T-helper 2 cell treated with Interferon-gamma antibody and Interleukin-4, amounts not matched to agents 5 μg/mL and 100 μg/mL, for 36 hours (primary cell): Measurements from ENCODE around the gene MGAT4C.
"Not testable (repeated sequence)": the region's sequence is repeated elsewhere in the genome, so short reads cannot be mapped to it uniquely, and the experiment has no call there.

Experiments used
- DNase-seq: peaks from one replicate; pipeline ENCODE4 v3.0.0; 2021; ENCODE audit warnings: low spot score
- H3K27ac Mint-ChIP-seq: one replicate; pipeline ENCODE4 v1.8.0; 2021; ENCODE audit warnings: mild to moderate bottlenecking, mixed read lengths
- H3K27me3 Mint-ChIP-seq: one replicate; pipeline ENCODE4 v1.8.0; 2021; ENCODE audit warnings: low read depth, mixed read lengths
- H3K36me3 Mint-ChIP-seq: one replicate; pipeline ENCODE4 v1.8.0; 2021; ENCODE audit warnings: low read depth, mixed read lengths
- H3K4me1 Mint-ChIP-seq: one replicate; pipeline ENCODE4 v1.8.0; 2021; ENCODE audit warnings: low read depth, mixed read lengths
- H3K4me3 Mint-ChIP-seq: one replicate; pipeline ENCODE4 v1.8.0; 2022; ENCODE audit warnings: mild to moderate bottlenecking, moderate library complexity, mixed read lengths
- H3K9me3 Mint-ChIP-seq: one replicate; pipeline ENCODE4 v1.8.0; 2021; ENCODE audit warnings: mixed read lengths

Gene MGAT4C

DNA sequence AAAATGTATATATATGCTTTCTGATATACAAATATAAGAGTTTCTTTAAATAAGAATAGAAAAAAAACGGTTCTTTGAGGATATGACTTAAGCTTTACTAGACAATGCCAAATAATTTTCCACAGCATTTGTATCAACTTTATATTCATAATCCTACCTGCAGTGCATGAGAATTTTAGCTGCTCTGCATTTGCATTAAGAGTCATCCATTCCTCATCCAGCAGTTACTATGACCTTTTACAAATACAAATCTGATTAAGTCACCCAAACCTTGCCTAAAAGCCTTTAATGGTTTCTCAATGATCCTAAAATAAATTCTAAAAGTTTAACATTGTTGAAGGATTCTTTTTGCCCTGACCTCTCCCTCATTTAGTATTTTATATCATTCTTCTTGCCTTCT lies 116.5 kb downstream of the MGAT4C start:
- H3K27ac Mint-ChIP-seq, result no peak overlapping the region
- H3K4me3 Mint-ChIP-seq, result no peak overlapping the region
- H3K36me3 Mint-ChIP-seq, result no peaks in the 10 kb centered on the region
- no peaks in the 10 kb centered on the region for H3K27me3 Mint-ChIP-seq
- no peak for DNase-seq
- peaks cover 3% of the 10 kb centered on the region for H3K9me3 Mint-ChIP-seq
- H3K4me1 Mint-ChIP-seq, result no peaks in the 10 kb centered on the region

DNA sequence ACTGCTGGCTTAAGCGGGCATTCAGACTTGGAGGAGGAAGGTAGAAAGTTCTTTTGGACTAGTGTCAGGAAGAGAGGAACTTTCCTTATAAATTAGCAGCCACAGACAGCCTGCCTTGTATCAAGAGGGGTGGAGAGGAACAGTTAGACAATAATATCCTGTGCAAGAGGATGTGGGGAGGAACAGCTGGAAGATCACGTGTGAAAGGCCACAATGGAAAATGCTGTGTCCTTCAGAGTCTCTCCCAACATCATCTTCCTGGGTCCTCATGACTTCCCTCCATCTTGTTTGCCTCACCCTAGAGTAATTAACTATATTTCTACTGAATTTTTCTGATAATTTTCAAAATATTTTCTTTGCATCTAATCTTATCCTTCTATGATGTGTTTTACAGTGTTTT lies 117.4 kb downstream of the MGAT4C start:
- no peak overlapping the region for H3K27ac Mint-ChIP-seq
- peaks cover 3% of the 10 kb centered on the region for H3K9me3 Mint-ChIP-seq
- no peaks in the 10 kb centered on the region for H3K36me3 Mint-ChIP-seq
- no peak overlapping the region for H3K4me3 Mint-ChIP-seq
- H3K27me3 Mint-ChIP-seq, result no peaks in the 10 kb centered on the region
- H3K4me1 Mint-ChIP-seq, result no peaks in the 10 kb centered on the region
- no peak for DNase-seq

DNA sequence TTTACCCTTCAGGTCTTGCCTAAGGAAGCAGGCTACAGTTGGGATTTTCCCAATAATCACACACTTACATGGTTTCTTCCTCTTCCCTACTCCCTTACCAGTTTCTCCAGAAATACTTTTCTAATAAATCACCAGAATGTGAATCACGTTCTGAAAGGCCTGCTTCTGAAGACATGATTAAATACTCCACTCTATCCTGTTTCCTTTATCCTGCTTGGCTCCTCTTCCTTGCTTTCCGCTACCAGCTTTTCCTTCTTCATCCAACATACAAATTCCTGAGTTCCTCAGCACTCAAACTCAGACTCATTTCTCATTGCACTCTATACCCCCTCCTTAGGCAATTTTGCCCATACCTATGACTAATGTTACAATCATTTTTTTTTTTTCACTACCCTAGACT lies 118.3 kb downstream of the MGAT4C start:
- no peak overlapping the region for H3K4me3 Mint-ChIP-seq
- H3K27me3 Mint-ChIP-seq, result no peaks in the 10 kb centered on the region
- H3K9me3 Mint-ChIP-seq, result peaks cover 3% of the 10 kb centered on the region
- no peak overlapping the region for H3K27ac Mint-ChIP-seq
- no peaks in the 10 kb centered on the region for H3K4me1 Mint-ChIP-seq
- no peaks in the 10 kb centered on the region for H3K36me3 Mint-ChIP-seq
- DNase-seq, result no peak

DNA sequence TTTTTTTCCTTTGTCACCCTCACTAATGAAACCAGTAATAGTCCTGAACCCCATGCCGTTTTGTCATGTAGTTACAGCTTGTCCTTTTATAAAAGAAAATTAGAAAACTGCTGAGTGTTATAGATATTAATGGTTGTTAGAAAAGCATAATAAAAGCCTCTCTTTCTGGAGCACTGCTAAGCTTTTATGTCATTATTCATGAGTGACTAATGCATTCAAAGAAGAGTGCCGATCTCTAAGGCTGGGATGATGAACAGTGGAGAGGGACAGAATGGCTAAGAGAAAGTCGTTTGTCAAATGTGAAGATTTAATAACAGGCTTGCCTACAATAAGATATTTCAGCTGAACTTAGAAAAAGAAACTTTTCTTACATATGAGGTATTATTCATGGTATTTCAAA lies 121.6 kb downstream of the MGAT4C start:
- Mint-ChIP-seq H3K9me3 (peaks cover 3% of the 10 kb centered on the region), H3K27ac (no peak overlapping the region), H3K36me3 (no peaks in the 10 kb centered on the region), H3K27me3 (no peaks in the 10 kb centered on the region), H3K4me1 (no peaks in the 10 kb centered on the region), H3K4me3 (no peak overlapping the region)
- no peak for DNase-seq

DNA sequence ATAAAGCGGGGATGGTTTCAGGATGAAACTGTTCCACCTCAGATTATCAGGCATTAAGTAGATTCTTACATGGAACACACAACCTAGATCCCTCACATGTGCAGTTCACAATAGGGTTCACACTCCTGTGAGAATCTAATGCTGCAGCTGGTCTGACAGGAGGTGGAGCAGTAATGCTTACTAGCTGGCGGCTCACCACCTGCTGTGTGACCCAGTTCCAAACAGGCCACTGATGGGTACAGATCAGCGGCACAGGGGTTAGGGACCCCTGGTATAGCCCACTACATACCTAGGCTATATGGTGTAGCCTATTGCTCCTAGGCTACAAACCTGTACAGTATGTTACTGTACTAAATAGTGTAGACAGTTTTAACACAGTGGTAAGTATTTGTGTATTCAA lies 129.3 kb downstream of the MGAT4C start:
- H3K36me3 Mint-ChIP-seq, H3K4me1 Mint-ChIP-seq, H3K27ac Mint-ChIP-seq, H3K9me3 Mint-ChIP-seq, H3K4me3 Mint-ChIP-seq, DNase-seq, H3K27me3 Mint-ChIP-seq: not testable (repeated sequence)

DNA sequence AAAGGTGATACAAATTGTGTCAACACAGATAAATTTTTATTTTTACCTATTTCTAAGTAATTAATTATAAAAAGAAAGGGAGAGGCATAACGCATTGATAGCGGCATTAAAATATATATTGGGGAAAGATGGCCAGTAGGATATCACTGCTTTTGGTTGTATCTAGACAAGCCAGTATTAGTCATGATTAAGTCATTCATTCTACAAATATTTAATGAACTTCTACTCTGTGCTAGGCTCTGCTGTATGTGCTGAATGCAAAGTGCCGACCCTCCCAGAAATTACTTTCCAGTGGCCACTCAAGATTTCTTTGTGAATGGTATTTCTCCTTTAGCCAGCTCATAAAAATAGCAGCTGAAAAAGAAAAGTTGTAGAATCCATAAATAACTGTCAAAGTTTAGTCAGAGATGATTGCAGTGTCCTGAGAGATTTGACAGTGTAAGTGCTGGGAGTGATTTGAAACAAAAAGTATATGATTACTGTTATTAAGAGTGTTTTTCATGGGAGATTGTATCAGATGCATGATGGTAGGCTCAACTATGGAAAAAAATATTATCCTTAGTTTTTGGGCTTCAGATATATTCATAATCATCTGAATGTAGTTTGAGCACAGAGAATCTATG lies 133.2 kb downstream of the MGAT4C start:
- Mint-ChIP-seq H3K36me3 (no peaks in the 10 kb centered on the region), H3K27me3 (no peaks in the 10 kb centered on the region), H3K9me3 (no peaks in the 10 kb centered on the region), H3K4me1 (no peaks in the 10 kb centered on the region), H3K27ac (no peak overlapping the region), H3K4me3 (no peak overlapping the region)
- DNase-seq, result no peak

DNA sequence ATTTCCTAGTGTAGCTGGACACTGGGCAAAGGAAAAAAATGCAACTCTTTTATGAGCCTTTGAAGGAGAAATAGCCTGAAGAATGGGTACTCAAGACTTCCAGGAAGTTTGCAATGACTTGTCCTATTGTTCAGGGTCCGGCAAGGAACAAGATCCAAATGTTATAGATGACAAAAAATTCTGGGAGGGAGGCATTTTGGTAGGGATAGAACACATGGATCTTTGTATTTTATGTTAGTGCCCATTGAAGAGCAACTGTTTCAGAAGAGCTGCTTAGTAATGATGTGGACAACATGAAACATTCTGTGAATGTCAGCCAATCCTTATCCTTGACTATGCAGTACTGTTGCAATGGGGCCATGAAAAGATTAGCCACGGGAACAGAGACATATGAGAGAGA lies 138.0 kb downstream of the MGAT4C start:
- no peak for DNase-seq
- H3K4me3 Mint-ChIP-seq, result no peak overlapping the region
- no peaks in the 10 kb centered on the region for H3K36me3 Mint-ChIP-seq
- H3K27ac Mint-ChIP-seq, result no peak overlapping the region
- H3K4me1 Mint-ChIP-seq, result no peaks in the 10 kb centered on the region
- no peaks in the 10 kb centered on the region for H3K27me3 Mint-ChIP-seq
- H3K9me3 Mint-ChIP-seq, result peaks cover 10% of the 10 kb centered on the region

DNA sequence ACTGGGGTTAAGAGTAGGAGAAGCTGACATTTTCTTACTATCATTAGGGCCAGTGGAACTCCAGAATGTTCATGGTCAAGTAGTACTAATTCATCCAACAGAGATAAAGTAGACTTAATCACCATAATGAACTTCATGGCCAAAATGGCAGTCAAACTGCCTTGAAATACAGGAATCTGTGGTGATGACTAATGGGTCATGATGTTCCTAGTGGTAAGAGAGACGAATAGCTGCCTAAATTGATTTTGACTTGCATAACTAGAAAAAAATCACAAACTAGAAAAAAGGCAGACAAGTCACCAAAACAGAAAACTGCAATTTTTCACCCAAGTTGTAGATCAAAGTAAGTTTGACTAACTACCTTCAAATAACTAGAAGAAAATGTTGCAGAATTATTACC lies 138.5 kb downstream of the MGAT4C start:
- H3K4me1 Mint-ChIP-seq, result no peaks in the 10 kb centered on the region
- DNase-seq, result no peak

DNA sequence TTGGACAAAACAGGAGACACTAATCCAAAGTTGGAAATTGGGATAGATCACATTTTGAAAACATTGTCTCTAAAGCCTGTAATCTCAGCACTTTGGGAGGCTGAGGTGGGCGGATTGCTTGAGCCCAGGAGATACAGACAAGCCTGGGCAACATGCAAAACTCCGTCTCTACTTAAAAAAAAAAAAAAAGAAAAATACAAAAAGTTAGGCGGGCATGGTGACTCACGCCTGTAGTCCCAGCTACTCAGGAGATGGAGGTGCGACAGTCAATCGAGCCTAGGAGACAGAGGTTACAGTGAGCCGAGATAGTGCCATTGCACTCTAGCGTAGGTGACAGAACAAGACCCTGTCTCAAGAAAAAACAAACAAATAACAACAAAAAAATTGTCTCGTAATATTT lies 152.1 kb downstream of the MGAT4C start:
- H3K4me1 Mint-ChIP-seq, result no peaks in the 10 kb centered on the region
- H3K36me3 Mint-ChIP-seq, result no peaks in the 10 kb centered on the region
- H3K9me3 Mint-ChIP-seq, result no peaks in the 10 kb centered on the region
- no peak overlapping the region for H3K27ac Mint-ChIP-seq
- H3K27me3 Mint-ChIP-seq, result no peaks in the 10 kb centered on the region
- H3K4me3 Mint-ChIP-seq, result no peak overlapping the region
- no peak for DNase-seq

More for the DNA sequence above, 138.5 kb downstream of the MGAT4C start:
- no peaks in the 10 kb centered on the region for H3K36me3 Mint-ChIP-seq
- no peaks in the 10 kb centered on the region for H3K27me3 Mint-ChIP-seq
- peaks cover 10% of the 10 kb centered on the region for H3K9me3 Mint-ChIP-seq
- H3K4me3 Mint-ChIP-seq, result no peak overlapping the region
- no peak overlapping the region for H3K27ac Mint-ChIP-seq

DNA sequence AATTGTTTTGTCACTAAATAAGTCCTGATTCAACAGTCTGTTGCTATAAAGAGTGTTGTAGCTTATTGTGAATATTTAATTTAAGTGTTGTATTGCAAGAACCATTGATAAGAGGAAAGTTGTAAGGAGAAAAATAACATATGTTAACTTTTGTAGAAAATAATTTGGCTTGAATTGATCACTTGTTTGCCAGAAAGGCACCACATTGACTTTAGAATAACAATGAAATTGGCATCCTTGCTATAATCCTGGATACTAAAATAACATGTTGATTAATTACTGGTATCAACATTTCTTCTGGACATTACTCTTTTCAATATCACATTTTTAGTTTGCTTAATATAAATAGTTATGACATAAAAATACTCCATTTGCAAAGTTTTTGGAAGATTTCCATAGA lies 159.0 kb downstream of the MGAT4C start:
- Mint-ChIP-seq H3K4me1 (no peaks in the 10 kb centered on the region), H3K4me3 (no peak overlapping the region), H3K27me3 (no peaks in the 10 kb centered on the region), H3K27ac (no peak overlapping the region), H3K36me3 (no peaks in the 10 kb centered on the region), H3K9me3 (no peaks in the 10 kb centered on the region)
- DNase-seq, result no peak

DNA sequence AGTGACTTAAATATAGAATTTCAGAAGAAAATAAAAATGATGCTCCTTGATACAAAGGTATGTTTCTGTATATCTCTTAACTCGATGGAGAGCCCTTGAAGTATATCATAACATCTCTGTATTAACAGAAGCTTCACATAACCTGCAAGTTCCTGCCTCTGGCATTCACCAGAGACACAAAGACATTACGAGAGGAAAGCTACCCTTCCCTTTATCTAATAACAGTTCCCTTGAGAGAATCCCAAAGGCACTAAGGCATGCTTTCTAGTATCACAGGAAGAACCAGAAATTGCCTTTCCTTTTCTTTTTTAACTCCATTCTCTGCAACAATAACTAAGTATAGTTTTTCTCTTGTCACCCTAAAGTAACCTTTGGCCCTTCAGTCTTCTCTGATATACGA lies 164.5 kb downstream of the MGAT4C start:
- Mint-ChIP-seq H3K4me1 (no peaks in the 10 kb centered on the region), H3K36me3 (no peaks in the 10 kb centered on the region), H3K27ac (no peak overlapping the region), H3K27me3 (no peaks in the 10 kb centered on the region), H3K4me3 (no peak overlapping the region), H3K9me3 (no peaks in the 10 kb centered on the region)
- no peak for DNase-seq

DNA sequence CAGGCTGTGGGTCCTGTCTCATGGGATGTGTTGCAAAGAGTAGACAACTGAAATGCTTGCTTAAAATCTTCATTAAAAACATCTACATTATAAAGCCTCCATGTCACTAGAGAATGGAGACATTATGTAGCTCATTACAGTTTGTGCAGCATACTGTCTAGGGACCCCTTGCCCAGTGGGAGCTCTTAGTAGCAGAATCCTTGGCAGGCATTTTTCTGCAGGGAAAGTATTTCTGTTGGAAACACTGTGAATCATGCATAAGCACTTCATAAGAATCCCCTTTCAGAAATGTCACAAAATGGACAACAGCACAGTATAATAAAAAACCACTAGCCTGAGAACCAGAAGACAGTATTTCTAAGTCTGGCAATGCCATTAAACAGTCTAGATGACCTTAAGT lies 174.3 kb downstream of the MGAT4C start:
- no peaks in the 10 kb centered on the region for H3K27me3 Mint-ChIP-seq
- peaks cover 10% of the 10 kb centered on the region for H3K9me3 Mint-ChIP-seq
- H3K27ac Mint-ChIP-seq, result no peak overlapping the region
- no peaks in the 10 kb centered on the region for H3K36me3 Mint-ChIP-seq
- no peak overlapping the region for H3K4me3 Mint-ChIP-seq
- no peak for DNase-seq
- no peaks in the 10 kb centered on the region for H3K4me1 Mint-ChIP-seq

DNA sequence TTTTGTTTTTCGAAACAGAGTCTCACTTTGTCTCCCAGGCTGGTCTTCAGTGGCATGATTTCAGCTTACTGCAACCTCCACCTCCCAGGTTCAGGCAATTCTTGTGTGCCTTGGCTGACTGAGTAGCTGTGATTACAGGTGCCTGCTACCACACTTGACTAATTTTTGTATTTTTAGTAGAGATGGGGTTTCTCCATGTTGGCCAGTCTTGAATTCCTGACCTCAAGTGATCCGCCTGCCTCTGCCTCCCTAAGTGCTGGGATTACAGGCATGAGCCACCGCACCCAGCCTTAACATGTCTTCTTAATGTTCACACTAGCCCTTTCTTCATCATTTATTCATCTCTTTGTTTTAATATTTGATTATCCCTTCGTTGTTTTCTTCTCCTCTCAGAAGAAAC lies 197.1 kb downstream of the MGAT4C start:
- H3K4me1 Mint-ChIP-seq, H3K4me3 Mint-ChIP-seq, H3K27ac Mint-ChIP-seq, DNase-seq, H3K36me3 Mint-ChIP-seq, H3K27me3 Mint-ChIP-seq: not testable (repeated sequence)
- peaks cover 18% of the 10 kb centered on the region for H3K9me3 Mint-ChIP-seq

DNA sequence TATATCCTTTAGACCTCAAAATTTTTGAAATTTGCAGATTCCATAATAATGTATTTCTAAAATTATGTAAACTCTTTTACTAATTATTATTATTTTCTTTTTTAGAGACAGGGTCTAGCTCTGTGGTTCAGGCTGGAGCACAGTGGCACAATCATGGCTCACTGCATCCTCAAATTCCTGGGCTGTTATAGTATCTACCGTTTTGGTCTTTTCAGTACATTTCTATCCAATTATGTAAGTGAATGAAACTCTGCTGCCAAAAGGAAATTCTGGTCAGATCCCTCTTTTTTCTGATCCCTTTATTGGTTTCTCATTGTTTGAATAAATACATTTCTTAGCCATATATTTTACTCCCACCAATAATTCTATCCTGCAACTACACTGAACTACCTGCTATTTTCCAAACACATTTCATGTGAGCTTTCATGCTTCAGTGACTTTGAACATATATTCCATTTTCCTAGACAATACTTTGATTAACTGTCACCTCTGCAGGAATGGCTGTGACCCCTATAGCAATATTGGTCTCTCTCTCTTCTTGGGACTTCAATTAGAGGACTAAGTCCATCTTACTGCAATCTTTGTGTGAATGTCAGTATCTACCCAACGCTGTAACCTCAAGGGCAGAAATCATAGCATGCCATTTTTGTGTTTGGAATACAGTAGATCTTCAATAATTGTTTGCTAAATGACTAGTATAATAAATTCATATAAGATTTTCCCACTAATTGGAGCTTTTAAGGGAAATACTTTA lies 198.9 kb downstream of the MGAT4C start:
- no peak for DNase-seq
- no peak overlapping the region for H3K27ac Mint-ChIP-seq
- no peaks in the 10 kb centered on the region for H3K4me1 Mint-ChIP-seq
- peaks cover 7% of the 10 kb centered on the region for H3K9me3 Mint-ChIP-seq
- no peaks in the 10 kb centered on the region for H3K36me3 Mint-ChIP-seq
- H3K27me3 Mint-ChIP-seq, result no peaks in the 10 kb centered on the region
- H3K4me3 Mint-ChIP-seq, result no peak overlapping the region

DNA sequence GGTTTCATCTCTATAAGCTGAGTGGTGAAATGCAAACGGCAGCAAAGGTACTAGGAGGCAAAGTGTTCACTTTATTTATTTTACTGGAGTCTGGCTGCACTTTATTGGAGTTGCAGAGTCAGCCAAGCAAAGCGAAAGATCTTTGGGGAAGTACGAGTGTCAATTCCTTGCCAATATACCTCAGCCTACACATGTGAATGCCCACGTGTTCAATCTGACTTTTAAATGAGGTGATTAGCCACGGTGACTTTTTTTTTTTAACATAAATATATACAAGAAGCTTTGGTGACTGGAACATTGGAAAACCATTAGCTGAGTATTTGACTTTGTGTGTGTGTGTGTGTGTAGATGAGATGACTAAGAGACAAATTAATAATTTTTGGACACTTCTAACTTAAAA lies 203.3 kb downstream of the MGAT4C start:
- no peaks in the 10 kb centered on the region for H3K36me3 Mint-ChIP-seq
- H3K4me1 Mint-ChIP-seq, result no peaks in the 10 kb centered on the region
- H3K27me3 Mint-ChIP-seq, result no peaks in the 10 kb centered on the region
- H3K9me3 Mint-ChIP-seq, result no peaks in the 10 kb centered on the region
- no peak for DNase-seq
- H3K4me3 Mint-ChIP-seq, result no peak overlapping the region
- no peak overlapping the region for H3K27ac Mint-ChIP-seq
